ENCODE results near the gene SMTNL2.
A peak's percentile ranks its signal among the peaks of the same experiment; 100 is the strongest.
"Not testable (repeated sequence)": the region's sequence is repeated elsewhere in the genome, so short reads cannot be mapped to it uniquely, and the experiment has no call there.

SMTNL2 gene

DNA sequence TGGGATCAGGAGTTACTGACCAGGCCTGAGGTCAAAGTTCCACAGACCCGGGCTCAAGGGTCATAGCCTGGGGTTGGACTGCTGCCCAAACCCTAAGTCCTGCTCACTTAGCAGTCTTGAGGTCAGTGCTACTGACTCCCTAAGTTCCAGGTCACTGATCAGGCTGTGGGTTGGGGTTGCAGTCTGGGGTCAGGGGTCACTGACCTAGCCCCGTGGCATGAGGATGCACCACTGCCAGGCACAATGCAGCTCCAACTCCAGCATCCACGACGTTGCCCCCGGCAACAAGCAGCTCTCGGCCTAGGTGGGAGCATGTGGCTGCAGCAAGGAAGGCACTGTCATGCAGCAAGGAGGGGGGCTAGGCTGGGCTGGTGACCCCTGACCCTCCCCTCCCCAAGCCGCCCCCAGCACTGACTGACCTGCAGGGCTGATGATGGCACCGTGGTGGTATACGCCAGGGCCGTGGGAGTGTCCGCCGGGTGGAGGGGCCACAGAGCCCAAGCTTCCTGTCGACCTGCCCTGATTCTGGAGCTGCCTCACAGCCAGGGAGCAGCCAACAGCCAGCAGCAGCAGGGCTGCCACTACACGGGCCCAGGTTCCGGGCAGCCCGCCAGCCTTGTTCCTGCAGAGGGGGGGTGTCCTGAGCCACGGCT, 25.1 kb upstream of the SMTNL2 start:
- FAIRE-seq = no peak
- no peak for DNase-seq (ENCODE audit: insufficient read length, low spot score)

DNA sequence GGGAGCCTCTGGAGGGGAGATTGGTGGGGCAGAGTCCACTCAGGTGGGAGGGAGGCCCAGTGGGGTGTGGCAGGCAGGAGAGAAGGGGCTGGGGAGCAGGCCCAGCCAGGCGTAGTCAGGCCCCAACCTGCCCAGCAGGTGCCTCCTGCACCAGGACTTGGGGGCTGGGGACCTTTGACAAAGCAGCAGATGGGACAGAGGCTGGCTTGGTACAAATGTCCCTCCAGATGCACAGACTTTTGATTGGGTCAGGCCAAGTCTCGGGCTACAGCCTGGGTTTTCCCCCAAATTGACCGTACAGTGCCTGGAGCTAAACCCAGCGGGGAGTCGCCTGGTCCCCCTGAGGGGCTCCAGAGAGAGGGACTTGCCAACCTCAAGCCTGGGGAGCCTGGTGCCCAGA, 24.4 kb upstream of the SMTNL2 start:
- no peak for DNase-seq (ENCODE audit: insufficient read length, low spot score)
- FAIRE-seq = no peak

DNA sequence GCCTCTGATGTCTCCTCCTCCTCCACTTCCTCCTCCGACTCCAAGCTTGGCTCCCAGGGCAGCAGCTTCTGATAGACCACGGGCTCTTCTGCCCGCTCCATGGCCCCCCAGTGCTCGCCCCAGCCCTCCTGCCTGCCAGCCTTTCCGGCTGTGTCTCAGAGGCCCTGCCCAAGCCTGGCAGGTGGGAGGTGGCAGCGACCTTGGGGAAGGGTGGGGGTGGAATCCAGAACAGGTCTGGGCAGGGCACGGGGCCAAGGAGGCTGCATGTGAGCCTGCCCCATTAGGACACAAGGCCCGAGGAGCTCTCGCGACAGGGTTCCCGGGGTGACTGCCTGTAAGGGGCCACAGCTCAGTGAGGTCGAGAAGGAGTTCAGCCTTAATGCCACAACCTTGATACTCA, 23.9 kb upstream of the SMTNL2 start, which contains the start of gene GGT6:
TSS of gene GGT6 (minus strand) at position 157 of the 400 bp plus-strand sequence. CDS start at position 101, 56 bp downstream.
- FAIRE-seq = no peak
- DNase-seq (ENCODE audit: insufficient read length, low spot score) = no peak

DNA sequence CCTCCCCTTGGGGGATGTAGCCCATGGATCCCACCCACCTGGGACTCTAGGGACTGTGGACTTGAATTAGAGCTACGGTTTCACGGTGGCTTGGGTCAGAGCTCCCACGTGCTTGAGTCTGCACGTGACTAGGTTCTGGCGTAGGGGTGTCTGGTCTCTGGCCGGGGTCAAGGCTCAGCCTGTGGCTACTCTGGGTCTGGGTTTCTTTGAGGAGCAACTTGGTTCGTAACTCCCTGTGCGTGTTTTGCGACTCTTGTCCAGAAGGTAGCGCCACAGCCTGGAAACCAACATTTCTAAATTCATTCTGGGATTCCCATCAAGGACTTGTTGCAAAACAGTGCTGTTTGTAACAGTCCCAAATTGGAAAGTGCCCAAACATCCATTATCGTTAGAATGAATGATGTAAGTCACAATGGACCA, 23.5 kb upstream of the SMTNL2 start:
- no peak for FAIRE-seq

DNA sequence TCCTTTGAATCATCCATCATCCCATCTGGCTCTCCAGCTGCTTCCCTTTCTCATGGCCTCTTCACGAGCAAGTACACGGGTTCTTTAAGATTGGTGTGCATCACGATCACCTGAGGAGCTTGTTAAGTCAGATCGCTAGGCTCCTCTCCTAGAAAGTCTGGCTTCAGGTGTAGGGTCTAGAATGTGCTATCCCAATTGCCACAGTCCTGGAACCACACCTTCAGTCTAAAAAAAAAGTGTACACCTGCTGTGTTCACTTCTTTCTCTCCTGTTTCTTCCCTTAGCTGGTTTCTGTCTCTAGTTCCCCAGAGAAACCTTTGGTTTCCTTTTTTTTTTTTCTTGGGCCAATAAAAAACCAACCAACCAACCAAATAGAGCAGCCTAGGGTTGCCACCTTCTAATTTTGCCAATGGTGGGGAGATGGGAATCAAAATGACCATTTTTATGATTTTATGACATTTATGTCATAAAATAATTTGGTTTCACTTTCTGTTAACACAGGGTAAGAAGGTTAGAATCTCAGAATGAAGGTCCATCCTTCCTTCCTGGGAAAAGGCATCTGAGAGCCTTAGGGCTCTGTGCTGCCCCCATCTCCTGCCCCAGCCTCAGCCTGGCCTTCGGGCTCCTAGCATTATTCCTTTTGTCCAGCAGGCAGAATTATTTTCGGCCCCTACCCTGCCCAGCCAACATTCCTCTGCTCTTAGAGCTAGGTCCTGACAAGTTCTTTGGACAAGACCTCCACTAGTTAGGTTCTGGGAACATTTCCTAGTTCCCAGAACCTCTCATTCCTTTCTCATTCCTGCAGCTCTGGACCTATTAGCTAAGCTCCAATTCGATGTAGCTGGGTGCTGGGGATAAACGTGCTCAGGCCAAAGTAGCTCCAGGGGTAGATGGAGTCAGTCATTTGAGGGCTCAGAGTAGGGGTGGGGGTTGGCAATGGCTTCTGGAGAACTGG, 22.0 kb upstream of the SMTNL2 start:
- no peak for DNase-seq (ENCODE audit: insufficient read length, low spot score)

More for the DNA sequence above, 23.5 kb upstream of the SMTNL2 start:
- DNase-seq (ENCODE audit: insufficient read length, low spot score) = no peak

DNA sequence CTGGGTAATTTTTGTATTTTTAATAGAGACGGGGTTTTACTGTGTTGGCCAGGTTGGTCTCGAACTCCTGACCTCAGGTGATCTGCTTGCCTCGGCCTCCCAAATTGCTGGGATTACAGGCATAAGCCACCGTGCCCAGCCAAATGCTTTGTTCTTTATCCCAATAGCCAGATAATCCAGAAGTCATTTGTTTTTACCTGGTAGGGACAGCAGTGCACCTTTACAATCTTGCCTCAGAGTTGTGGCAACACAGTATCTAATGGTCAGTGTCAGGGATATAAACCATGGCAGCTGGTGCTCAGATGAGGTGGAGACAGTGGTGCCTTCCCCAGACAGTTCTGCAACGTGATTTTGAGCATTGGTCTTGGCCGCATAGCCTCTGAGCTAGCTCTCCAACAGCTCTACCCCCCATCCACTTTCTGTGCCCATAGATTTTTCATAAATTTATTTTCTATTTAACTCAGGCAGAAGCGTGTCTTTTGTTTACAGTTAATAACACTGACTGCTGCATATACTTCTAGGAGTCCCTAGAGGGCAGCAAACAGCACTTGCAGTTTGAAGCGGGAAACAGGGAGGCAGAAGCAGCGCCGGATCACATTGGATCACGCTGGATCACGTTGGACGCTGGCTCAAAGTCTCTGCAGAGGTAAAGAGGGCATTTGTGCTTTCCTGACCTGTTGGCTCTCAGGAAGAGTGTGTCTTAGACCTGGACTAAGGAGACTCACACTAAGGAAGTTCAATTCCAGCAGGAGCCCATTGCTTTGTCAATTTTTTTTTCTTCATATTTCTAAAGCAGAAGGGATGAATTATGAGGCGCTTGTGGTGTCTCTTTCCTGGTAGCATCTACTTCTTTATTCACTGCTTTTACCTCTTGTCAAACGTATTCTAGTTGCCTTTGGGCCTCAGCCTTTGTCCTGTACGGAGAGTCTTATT, 18.9 kb upstream of the SMTNL2 start:
- DNase-seq (ENCODE audit: insufficient read length, low spot score) = no peak
- FAIRE-seq = peak; percentile 97

More for the DNA sequence above, 22.0 kb upstream of the SMTNL2 start:
- peak; percentile 80 for FAIRE-seq

DNA sequence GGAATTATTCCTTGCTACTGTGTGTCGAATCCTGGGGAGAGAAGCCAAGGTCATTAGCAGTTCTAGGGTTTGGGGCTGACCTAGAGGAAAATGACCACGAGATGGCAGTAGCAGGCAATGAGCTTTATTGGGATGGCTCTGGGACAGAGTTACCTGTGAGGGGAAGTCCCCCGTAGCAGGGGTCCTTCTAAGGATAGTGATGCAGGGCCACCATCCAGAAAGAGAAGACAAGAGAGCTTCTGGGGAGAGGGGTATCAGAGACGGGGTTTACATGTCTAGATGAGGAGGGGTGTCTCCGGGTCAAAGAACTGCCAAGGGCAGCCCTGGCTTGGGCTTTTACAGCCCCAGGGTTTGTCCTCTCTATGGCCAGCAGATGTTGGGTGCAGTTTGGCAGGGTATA, 17.5 kb upstream of the SMTNL2 start:
- FAIRE-seq (peak; percentile 94), DNase-seq (ENCODE audit: insufficient read length, low spot score) (no peak)

DNA sequence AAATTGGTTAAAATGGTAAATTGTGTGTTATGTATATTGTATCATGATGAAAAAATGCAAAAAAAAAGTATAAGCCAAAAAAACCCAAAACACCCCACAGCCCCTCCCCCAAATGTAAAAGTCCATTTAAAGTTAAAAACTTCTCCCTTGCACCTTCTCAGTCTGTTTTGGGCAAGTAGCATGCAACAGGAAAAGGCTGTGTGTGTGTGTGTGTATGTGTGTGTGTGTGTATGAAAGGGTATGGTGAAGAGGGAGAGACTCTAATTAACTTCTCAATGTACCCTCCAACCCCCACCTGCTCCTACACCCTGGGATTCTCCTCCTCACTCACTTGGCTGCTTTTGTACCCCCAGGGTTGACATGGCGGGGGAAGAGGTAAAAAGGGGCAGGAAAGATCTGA, 14.7 kb upstream of the SMTNL2 start:
- FAIRE-seq (no peak), DNase-seq (ENCODE audit: insufficient read length, low spot score) (no peak)

DNA sequence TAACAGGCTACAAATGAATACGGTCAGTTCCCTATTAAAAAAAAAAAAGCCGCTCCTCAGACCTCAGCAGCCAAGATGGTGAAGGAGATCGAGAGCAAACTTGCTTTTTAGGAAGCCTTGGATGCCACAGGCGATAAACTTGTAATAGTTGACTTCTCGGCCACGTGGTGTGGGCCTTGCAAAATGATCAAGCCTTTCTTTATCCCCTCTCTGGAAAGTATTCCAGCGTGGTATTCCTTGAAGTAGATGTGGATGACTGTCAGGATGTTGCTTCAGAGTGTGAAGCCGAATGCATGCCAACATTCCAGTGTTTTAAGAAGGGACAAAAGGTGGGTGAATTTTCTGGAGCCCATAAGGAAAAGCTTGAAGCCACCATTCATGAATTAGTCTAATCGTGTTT, 12.2 kb upstream of the SMTNL2 start:
- DNase-seq (ENCODE audit: insufficient read length, low spot score) (no peak), FAIRE-seq (no peak)

DNA sequence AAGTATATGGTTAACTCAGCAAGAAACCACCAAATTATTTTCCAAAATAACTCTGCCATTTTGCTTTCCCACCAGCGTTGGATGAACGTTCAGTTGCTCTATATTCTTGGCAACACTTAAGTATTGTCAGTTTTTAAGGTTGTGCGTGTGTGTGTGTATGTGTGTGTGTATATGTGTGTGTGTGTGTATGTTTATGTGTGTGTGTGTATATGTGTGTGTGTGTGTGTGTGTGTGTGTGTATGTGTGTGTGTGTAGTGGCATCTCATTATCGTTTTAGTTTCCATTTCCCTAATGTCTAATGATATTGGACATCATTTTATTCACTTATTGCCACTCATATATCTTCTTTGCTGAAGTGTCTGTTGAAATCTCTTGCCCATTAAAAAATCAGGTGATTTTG, 11.2 kb upstream of the SMTNL2 start:
- FAIRE-seq (no peak), DNase-seq (ENCODE audit: insufficient read length, low spot score) (no peak)

DNA sequence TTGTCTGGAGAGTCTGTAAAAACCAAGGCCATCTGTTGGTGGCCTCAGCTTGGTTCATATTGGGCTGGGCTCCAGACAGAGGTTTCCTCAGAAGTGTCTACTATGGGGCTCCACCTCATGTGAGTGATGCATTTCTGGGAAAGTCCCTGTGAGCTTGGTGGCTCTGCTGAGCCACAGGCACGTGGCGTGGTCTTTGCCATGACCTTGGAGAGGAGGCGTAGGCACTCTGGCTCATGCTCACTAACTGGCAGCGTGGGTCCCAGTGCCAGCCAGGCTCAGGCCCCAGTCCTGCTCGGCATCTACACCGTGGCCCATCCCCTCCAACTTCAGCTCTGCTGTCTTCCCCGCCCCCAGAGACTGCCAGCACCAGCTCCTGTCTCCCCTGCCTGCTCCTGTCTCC, 10.7 kb upstream of the SMTNL2 start:
- FAIRE-seq (no peak), DNase-seq (ENCODE audit: insufficient read length, low spot score) (no peak)

DNA sequence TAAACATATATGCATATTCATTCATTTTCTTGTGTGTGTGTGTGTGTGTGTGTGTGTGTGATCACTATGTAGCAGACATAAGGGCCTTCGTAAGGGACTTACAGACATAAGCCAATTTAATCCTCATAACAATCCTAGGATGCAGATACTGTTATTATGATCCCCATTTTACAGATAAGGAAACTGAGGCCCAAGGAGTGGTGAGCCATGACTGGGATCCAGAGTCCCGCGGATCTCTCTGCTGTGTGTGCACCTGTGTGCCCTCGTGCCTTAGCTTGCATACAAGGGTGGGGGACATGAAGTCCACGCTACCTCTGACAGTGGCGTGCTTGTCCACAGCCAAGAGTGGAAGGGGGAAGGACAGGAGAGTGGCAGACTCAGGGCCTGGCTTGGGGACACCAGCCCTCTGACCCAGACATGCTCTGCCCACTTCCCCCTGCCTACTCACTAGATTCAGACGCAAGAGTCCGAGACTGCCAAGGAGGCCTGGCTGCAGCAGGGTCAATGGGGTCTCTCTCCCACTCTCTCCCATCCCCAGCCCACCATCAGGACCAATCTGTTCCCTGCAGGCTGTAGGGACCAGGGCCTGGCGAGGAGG, 9.8 kb upstream of the SMTNL2 start:
- FAIRE-seq = no peak
- no peak for DNase-seq (ENCODE audit: insufficient read length, low spot score)

DNA sequence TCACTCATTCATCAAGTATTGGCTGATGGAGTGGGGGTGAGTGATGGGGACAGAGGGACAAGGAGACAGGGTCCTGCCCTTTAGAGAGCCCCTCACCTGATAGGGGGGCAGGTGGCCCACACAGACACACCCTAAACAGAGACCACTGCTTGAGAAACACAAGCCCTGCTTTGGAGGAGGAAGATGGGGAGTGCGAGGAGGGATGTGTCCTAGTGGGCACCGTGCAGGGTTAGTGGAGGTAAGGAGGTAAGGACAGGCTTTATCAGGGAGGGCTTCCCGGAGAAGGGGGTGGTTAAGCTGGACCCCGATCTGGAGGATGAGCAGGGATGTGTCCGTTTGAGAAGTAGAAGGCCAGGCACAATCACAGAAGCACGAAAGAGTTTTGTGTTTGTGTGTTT, 8.2 kb upstream of the SMTNL2 start:
- FAIRE-seq = no peak
- DNase-seq (ENCODE audit: insufficient read length, low spot score) = no peak

DNA sequence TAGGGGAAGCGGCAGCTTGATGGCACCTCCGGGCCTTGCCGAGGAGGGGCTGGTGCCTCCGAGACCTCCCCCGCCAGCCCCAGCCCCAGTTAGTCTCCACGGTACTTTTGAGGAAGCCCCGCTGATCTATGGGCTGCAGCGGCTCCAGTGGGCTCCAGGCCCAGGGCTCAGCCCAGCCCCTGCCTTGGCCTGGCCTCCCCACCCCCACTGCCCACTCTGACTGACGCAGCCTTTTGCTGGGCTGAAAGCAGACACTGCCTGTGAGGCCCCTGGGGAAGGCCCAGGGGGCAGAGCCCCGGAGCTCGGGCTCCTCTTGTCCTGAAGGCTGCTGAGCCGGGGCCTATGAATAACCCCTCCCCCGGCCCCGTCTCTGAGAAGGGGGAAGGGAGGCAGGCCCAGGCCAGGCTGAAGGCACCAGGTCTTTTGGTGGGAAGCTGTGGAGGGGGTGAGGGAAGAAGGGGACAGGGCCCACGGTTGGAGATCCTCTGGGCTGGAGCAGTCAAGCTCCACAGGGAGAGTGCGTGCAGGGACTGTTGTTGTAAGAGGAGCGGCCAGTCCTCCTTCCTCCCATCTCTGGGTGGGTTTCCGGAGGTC, 7.5 kb upstream of the SMTNL2 start:
- FAIRE-seq = no peak

DNA sequence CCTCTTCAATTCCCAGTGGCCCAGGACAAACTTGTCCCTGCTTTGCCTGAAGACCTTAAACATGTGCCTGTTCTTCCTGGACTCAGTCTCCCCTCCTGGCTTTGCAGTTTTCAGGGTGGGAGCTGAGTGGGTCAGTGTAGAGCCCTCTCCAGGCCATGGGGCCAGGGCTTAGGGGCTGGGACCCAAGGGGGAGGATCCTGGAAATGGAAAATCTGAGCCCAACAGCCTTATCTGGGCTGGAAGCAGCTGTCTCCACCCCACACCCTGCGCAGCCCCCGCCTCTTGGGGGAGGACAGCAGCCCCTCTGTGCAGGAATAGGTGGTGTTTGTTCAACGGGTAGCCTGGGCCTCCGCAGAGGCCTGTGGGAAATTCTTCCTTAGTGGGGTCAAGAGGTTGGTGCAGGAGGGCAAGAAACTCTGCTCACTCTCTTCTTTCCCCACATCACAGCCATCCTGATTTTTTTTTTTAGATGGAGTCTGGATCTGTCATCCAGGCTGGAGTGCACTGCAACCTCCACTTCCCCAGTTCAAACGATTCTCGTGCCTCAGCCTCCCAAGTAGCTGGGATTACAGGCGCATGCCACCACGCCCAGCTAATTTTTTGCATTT, 6.8 kb upstream of the SMTNL2 start:
- DNase-seq (ENCODE audit: insufficient read length, low spot score) (no peak), FAIRE-seq (no peak)

More for the DNA sequence above, 7.5 kb upstream of the SMTNL2 start:
- no peak for DNase-seq (ENCODE audit: insufficient read length, low spot score)

DNA sequence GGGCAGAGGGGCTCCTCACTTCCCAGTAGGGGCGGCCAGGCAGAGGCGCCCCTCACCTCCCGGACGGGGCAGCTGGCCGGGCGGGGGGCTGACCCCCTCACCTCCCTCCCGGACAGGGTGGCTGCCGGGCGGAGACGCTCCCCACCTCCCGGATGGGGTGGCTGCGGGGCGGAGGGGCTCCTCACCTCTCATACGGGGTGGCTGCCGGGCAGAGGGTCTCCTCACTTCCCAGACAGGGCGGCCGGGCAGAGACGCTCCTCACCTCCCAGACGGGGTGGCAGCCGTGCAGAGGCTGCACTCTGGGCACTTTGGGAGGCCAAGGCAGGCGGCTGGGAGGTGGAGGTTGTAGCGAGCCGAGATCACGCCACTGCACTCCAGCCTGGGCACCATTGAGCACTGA, 6.0 kb upstream of the SMTNL2 start:
- FAIRE-seq; DNase-seq (ENCODE audit: insufficient read length, low spot score): not testable (repeated sequence)

DNA sequence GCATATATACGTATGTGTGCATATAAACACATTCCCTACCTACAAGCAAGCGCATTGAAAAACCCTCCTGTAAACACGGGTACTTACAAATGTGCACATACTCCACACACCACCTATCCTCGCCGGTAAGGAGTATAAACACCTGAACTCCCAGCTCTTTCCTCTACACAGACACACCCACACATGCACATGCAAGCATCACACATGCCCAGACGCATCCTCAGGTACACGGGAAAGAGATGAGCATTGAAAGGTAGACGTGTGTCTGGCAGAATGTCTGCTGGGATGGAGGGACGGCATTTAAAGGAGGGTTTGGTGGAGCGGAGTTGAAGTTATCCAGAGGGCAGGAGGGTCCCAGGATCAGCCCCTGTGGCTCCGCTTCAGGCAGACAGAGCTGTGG, 4.7 kb upstream of the SMTNL2 start:
- DNase-seq (ENCODE audit: insufficient read length, low spot score) (no peak), FAIRE-seq (no peak)

DNA sequence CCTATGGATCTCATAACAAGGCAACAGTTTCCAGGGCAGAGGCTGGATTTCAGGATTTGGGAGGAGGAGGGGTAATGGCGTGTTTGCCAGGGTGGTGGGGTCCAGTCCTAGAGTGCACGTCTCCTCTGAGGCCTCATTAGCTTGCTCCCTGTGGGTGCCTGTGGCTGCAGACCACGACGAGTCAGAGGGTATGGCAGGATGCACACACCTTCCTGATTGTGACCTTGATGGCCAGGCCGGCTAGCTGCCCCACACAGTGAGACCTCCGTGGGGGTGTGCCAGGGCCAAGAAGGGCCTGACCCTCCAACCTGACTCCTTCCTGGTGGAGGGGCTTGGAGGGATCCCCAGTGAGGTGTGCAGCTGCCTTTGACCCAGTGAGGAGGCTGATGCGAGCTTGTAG, 4.0 kb upstream of the SMTNL2 start:
- FAIRE-seq (no peak), DNase-seq (ENCODE audit: insufficient read length, low spot score) (no peak)

DNA sequence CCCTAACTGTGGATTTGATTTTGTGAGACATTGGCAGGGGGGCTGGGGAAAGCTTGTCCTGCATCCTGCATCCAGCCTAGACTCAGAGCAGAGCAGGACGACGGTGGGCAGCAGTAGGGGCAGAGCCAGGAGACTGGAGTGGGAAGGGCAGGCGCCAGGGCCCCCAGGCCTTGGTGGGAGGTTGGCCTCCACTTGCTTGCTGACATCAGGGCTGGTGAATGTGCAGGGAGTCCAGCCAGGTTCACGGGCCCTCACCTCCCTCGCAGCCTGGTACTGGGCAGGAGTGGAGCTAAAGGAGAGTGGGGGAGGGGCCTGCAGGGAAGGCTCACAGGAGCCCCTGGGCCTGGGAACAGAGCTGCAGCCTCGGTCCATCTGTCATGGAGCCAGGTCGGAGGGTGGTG, 2.2 kb upstream of the SMTNL2 start:
- no peak for DNase-seq (ENCODE audit: insufficient read length, low spot score)
- FAIRE-seq = no peak

DNA sequence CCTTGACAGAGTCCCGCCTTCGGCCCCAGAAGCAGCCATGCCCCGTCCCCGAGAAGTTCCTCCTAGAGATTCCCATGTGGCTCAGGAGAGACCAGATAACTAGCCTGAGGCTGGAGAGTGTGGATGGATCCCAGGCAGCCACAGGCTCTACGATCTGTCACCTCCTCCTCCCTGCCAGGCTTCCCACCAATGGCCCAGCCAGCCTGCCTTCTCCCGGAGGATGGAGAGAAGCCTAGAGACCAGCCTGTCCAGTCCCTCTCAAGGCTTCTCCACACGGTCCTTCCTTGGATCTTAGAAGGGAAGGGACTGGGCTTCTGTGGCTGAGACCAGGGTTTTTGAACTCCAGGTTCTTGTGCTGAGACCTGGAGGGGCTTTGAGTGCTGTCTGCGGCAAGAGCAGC, 1.6 kb upstream of the SMTNL2 start:
- DNase-seq (ENCODE audit: insufficient read length, low spot score) = no peak
- FAIRE-seq = no peak

Measured in GM19239 (cell line).